Endodermal cell (in vitro differentiated cells): ENCODE results near the gene CYP2D6. TPM values are rescaled to one million over a fixed set of nuclear protein-coding genes. Genes with fewer than 3 reads are reported as not detected.
A peak's percentile ranks its signal among the peaks of the same experiment; 100 is the strongest.

Experiments used
- DNase-seq: peaks from one replicate; pipeline ENCODE4 v3.0.0-alpha.2; 2017
- H3K27ac ChIP-seq: 2 replicates; pipeline ENCODE4 v1.5.1; 2013; ENCODE audit warnings: mild to moderate bottlenecking, low read depth, low read length, moderate library complexity
- H3K27me3 ChIP-seq: 2 replicates; pipeline ENCODE4 v1.6.1; 2013; ENCODE audit warnings: mild to moderate bottlenecking, low read length, moderate library complexity; ENCODE audit not compliant: insufficient read depth, control insufficient read depth, poor library complexity, severe bottlenecking
- H3K36me3 ChIP-seq: 2 replicates; pipeline ENCODE4 v1.7.0; 2013; ENCODE audit warnings: mild to moderate bottlenecking, low read length, moderate library complexity; ENCODE audit not compliant: control insufficient read depth, insufficient read depth
- H3K4me1 ChIP-seq: one replicate; pipeline ENCODE4 v1.7.0; 2013; ENCODE audit warnings: low read length; ENCODE audit not compliant: control insufficient read depth, insufficient read depth
- H3K4me3 ChIP-seq: 2 replicates; pipeline ENCODE4 v1.5.1; 2013; ENCODE audit warnings: mild to moderate bottlenecking, low read length, moderate library complexity
- H3K9ac ChIP-seq: 2 replicates; pipeline ENCODE4 v1.6.1; 2013; ENCODE audit warnings: mild to moderate bottlenecking, low read length, moderate library complexity; ENCODE audit not compliant: poor library complexity, severe bottlenecking; ENCODE audit errors: extremely low read depth
- H3K9me3 ChIP-seq: 2 replicates; pipeline ENCODE4 v1.6.1; 2013; ENCODE audit warnings: mild to moderate bottlenecking, low read length, moderate library complexity; ENCODE audit not compliant: control insufficient read depth
- H3K27ac Mint-ChIP-seq: 2 replicates; pipeline ENCODE4 v1.8.0; 2020; ENCODE audit warnings: mixed read lengths
- H3K27me3 Mint-ChIP-seq: 2 replicates; pipeline ENCODE4 v1.8.0; 2021; ENCODE audit warnings: mild to moderate bottlenecking, mixed read lengths; ENCODE audit not compliant: insufficient read depth
- H3K36me3 Mint-ChIP-seq: 2 replicates; pipeline ENCODE4 v1.8.0; 2020; ENCODE audit warnings: low read depth, mixed read lengths
- H3K4me1 Mint-ChIP-seq: 2 replicates; pipeline ENCODE4 v1.8.0; 2020; ENCODE audit warnings: mixed read lengths
- H3K4me3 Mint-ChIP-seq: 2 replicates; pipeline ENCODE4 v1.8.0; 2020; ENCODE audit warnings: mild to moderate bottlenecking, moderate library complexity, mixed read lengths
- H3K9me3 Mint-ChIP-seq: 2 replicates; pipeline ENCODE4 v1.8.0; 2020; ENCODE audit warnings: mild to moderate bottlenecking, mixed read lengths
- CTCF ChIP-seq: fragments of 200-600 bp; sonication (generic); conservative IDR thresholded peaks from 2 replicates; pipeline ENCODE4 v1.5.0; 2021; ENCODE audit warnings: antibody characterized with exemption, mild to moderate bottlenecking
- WGBS, 2 experiments: methylation state at CpG; one replicate each; pipeline versions ENCODE4 v1.1.5 to v1.1.7; 2013; ENCODE audit warnings: missing lambda C conversion rate in 2 of 2, mixed read lengths in 1 of 2; ENCODE audit not compliant: insufficient coverage in 1 of 2, insufficient read length in 1 of 2; 5-methylcytosine and 5-hydroxymethylcytosine counted together
- total RNA-seq, 2 donors: library from RNA; stranded (reverse); fragmentation: NEBNext Ultra II Directional in 1 of 2; extraction: Animal tissue kit (Norgen Biotek cat#: 25700) in 1 of 2; gene quantifications; 2 replicates in 1 of 2; 3 replicates in 1 of 2; pipeline ENCODE4 v1.2.1, GENCODE V29; 2021

Gene CYP2D6
- total RNA-seq, 2 donors from 2014 or later = 5.6 to 10.9 TPM

GRCh38 chr22:42177891-42178336, 47.3 kb upstream of the CYP2D6 start:
- peak overlapping the region; percentile 1 for H3K4me3 Mint-ChIP-seq
- WGBS, 2 experiments = 77 to 100% methylated on average over 3 to 5 of the region's 5 CpGs
- no peak overlapping the region for H3K9ac ChIP-seq
- peak overlapping the region; percentile 27 for H3K4me3 ChIP-seq
- no peak overlapping the region for H3K27ac ChIP-seq
- H3K36me3 Mint-ChIP-seq = peaks cover 31% of the 10 kb centered on the region
- no peaks in the 10 kb centered on the region for H3K27me3 ChIP-seq
- H3K36me3 ChIP-seq = peaks cover 23% of the 10 kb centered on the region
- DNase-seq = peak; percentile 49
- H3K9me3 Mint-ChIP-seq = no peaks in the 10 kb centered on the region
- H3K27ac Mint-ChIP-seq = peak overlapping the region; percentile 22
- TF ChIP-seq CTCF = no peak
- H3K9me3 ChIP-seq = no peaks in the 10 kb centered on the region
- H3K4me1 ChIP-seq = peaks cover 14% of the 10 kb centered on the region
- peaks cover 47% of the 10 kb centered on the region for H3K4me1 Mint-ChIP-seq
- no peaks in the 10 kb centered on the region for H3K27me3 Mint-ChIP-seq

- peaks cover 25% of the 10 kb centered on the region for H3K4me1 ChIP-seq
- H3K4me3 ChIP-seq = no peak overlapping the region
- DNase-seq = peak; percentile 25
- no peaks in the 10 kb centered on the region for H3K27me3 Mint-ChIP-seq
- H3K4me1 Mint-ChIP-seq = peaks cover 53% of the 10 kb centered on the region
- H3K4me3 Mint-ChIP-seq = no peak overlapping the region
- H3K9me3 ChIP-seq = no peaks in the 10 kb centered on the region
- 95% methylated on average over 7 to 10 of the region's 10 CpGs for whole genome bisulfite sequencing, 2 experiments
- H3K9me3 Mint-ChIP-seq = no peaks in the 10 kb centered on the region
- no peak overlapping the region for H3K27ac Mint-ChIP-seq
- no peaks in the 10 kb centered on the region for H3K27me3 ChIP-seq
- H3K36me3 Mint-ChIP-seq = peaks cover 31% of the 10 kb centered on the region
- no peak overlapping the region for H3K27ac ChIP-seq
- H3K36me3 ChIP-seq = peaks cover 23% of the 10 kb centered on the region
- H3K9ac ChIP-seq = no peak overlapping the region
- no peak for TF ChIP-seq CTCF
Measured at GRCh38 chr22:42176255-42176915, 45.8 kb upstream of the CYP2D6 start.

GRCh38 chr22:42174062-42174461, 43.5 kb upstream of the CYP2D6 start:
- no peak overlapping the region for H3K9ac ChIP-seq
- H3K27ac ChIP-seq = no peak overlapping the region
- Mint-ChIP-seq H3K27me3 (no peaks in the 10 kb centered on the region), H3K4me1 (peaks cover 62% of the 10 kb centered on the region), H3K4me3 (no peak overlapping the region), H3K27ac (no peak overlapping the region), H3K36me3 (peaks cover 29% of the 10 kb centered on the region), H3K9me3 (no peaks in the 10 kb centered on the region)
- H3K27me3 ChIP-seq = no peaks in the 10 kb centered on the region
- WGBS, 2 experiments = 83 to 100% methylated on average over 2 to 4 of the region's 4 CpGs
- H3K36me3 ChIP-seq = peaks cover 34% of the 10 kb centered on the region
- TF ChIP-seq CTCF = no peak
- no peak overlapping the region for H3K4me3 ChIP-seq
- peak; percentile 32 for DNase-seq
- H3K4me1 ChIP-seq = peaks cover 29% of the 10 kb centered on the region
- no peaks in the 10 kb centered on the region for H3K9me3 ChIP-seq
